Neural progenitor cell (in vitro differentiated cells): ENCODE measurements around the gene CSF2. TPM values are rescaled to one million over a fixed set of nuclear protein-coding genes. Genes with fewer than 3 reads are reported as not detected.

Experiments used
- DNase-seq: peaks from one replicate; pipeline ENCODE4 v3.0.0-alpha.2; 2016; ENCODE audit warnings: low spot score
- H2AFZ ChIP-seq: fragments of 200-600 bp; sonication (generic); replicated peaks from 2 replicates; pipeline ENCODE4 v1.6.1; 2016; ENCODE audit warnings: antibody characterized with exemption
- H3F3A ChIP-seq: fragments of 200-600 bp; sonication (generic); 2 replicates; pipeline ENCODE4 v1.6.1; 2016; ENCODE audit warnings: antibody characterized with exemption, low read depth
- H3K27ac ChIP-seq: fragments of 200-600 bp; sonication (generic); 2 replicates; pipeline ENCODE4 v1.5.1; 2016; ENCODE audit warnings: mild to moderate bottlenecking
- H3K27me3 ChIP-seq: fragments of 200-600 bp; sonication (generic); 2 replicates; pipeline ENCODE4 v1.6.1; 2016; ENCODE audit warnings: mild to moderate bottlenecking, moderate library complexity
- H3K36me3 ChIP-seq: fragments of 200-600 bp; sonication (generic); 2 replicates; pipeline ENCODE4 v1.5.1; 2016
- H3K4me1 ChIP-seq: fragments of 200-600 bp; sonication (generic); 2 replicates; pipeline ENCODE4 v1.6.1; 2016; ENCODE audit warnings: mixed run types
- H3K4me2 ChIP-seq: fragments of 200-600 bp; sonication (generic); 2 replicates; pipeline ENCODE4 v1.6.1; 2016
- H3K4me3 ChIP-seq: fragments of 200-600 bp; sonication (generic); 2 replicates; pipeline ENCODE4 v1.5.1; 2016
- H3K79me2 ChIP-seq: fragments of 200-600 bp; sonication (generic); 2 replicates; pipeline ENCODE4 v1.6.1; 2016; ENCODE audit warnings: low read depth
- H3K9ac ChIP-seq: fragments of 200-600 bp; sonication (generic); 2 replicates; pipeline ENCODE4 v1.6.1; 2016
- H3K9me3 ChIP-seq: fragments of 200-600 bp; sonication (generic); 2 replicates; pipeline ENCODE4 v1.5.1; 2016; ENCODE audit warnings: low read depth
- H4K20me1 ChIP-seq: fragments of 200-600 bp; sonication (generic); 2 replicates; pipeline ENCODE4 v1.6.1; 2016; ENCODE audit warnings: low read depth
- H3K27ac Mint-ChIP-seq: 3 replicates; pipeline ENCODE4 v1.8.0; 2021; ENCODE audit warnings: mixed read lengths
- H3K27me3 Mint-ChIP-seq: 2 replicates; pipeline ENCODE4 v1.8.0; 2022; ENCODE audit warnings: low read depth, mild to moderate bottlenecking, inconsistent platforms, moderate library complexity, mixed read lengths; ENCODE audit not compliant: insufficient read depth
- H3K36me3 Mint-ChIP-seq: 3 replicates; pipeline ENCODE4 v1.8.0; 2021; ENCODE audit warnings: mixed read lengths
- H3K4me1 Mint-ChIP-seq: 3 replicates; pipeline ENCODE4 v1.8.0; 2021; ENCODE audit warnings: mixed read lengths
- H3K4me3 Mint-ChIP-seq: 3 replicates; pipeline ENCODE4 v1.8.0; 2021; ENCODE audit warnings: mild to moderate bottlenecking, moderate library complexity, mixed read lengths
- H3K9me3 Mint-ChIP-seq: 3 replicates; pipeline ENCODE4 v1.8.0; 2020; ENCODE audit warnings: mixed read lengths
- EZH2 ChIP-seq: fragments of 200-600 bp; sonication (generic); IDR thresholded peaks from 2 replicates; pipeline ENCODE4 v1.6.1; 2017; ENCODE audit warnings: antibody characterized with exemption, mild to moderate bottlenecking, moderate library complexity
- EZH2phosphoT487 ChIP-seq: fragments of 200-600 bp; sonication (generic); IDR thresholded peaks from 2 replicates; pipeline ENCODE4 v1.6.1; 2017; ENCODE audit warnings: antibody characterized with exemption
- total RNA-seq: library from RNA; depleted of rRNA; stranded (reverse); fragments of >200 nt; gene quantifications from 2 replicates; pipeline ENCODE4 v1.2.3, GENCODE V29; 2015; ENCODE audit warnings: low replicate concordance
- TF ChIP-seq, protein P1 (sequence below): fragments of 200-600 bp; sonication (generic); IDR thresholded peaks from 2 replicates; pipeline ENCODE4 v1.5.1; 2017; ENCODE audit warnings: antibody characterized with exemption, mild to moderate bottlenecking

The CSF2 gene
- total RNA-seq, 1 donor from 2014 or later: not detected

DNA sequence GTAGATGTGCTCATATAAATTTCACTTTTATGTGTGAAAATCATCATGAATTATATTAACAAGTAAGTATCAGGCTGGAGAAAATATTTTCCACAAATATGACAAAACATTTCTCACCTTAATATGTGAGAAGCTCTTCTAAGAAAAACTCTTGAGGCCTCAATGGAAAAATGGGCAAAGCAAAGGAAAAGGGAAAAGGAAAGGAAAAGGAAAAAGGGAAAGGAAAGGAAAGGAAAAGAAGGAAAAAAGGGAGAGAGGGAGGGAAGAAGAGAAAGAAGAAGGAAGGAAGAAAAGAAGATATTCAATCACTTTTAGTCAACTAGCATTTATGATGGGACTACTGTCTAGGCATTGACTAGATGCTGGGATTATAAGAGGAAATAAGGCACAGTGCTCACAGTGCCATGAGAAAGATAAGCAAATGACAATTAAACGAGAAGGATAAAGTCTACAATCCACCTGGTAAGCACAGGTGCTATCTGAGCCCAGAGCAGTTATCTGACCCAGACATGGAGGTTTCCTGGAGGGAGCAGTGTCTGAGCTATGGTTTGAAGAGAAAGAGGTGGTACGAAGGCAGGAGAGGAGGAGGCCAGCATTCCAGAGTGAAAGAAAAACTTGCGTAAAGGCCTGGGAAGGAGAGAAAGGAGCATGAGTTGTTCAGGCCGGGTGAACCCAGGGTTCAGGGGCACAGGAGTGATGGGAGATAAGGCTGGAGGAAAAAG, 43.8 kb upstream of the CSF2 start:
- Histone ChIP-seq H3F3A (no peaks in the 10 kb centered on the region), H3K27ac (no peak overlapping the region), H3K79me2 (no peaks in the 10 kb centered on the region), H3K9ac (no peak overlapping the region), H3K27me3 (peaks cover 9% of the 10 kb centered on the region), H2AFZ (no peak overlapping the region), H3K4me3 (no peak overlapping the region), H4K20me1 (no peaks in the 10 kb centered on the region), H3K9me3 (no peaks in the 10 kb centered on the region), H3K4me1 (no peaks in the 10 kb centered on the region), H3K4me2 (no peak overlapping the region), H3K36me3 (no peaks in the 10 kb centered on the region)
- DNase-seq: no peak
- Mint-ChIP-seq H3K9me3 (no peaks in the 10 kb centered on the region), H3K4me3 (no peak overlapping the region), H3K27me3 (peaks cover 3% of the 10 kb centered on the region), H3K4me1 (no peaks in the 10 kb centered on the region), H3K36me3 (no peaks in the 10 kb centered on the region), H3K27ac (no peak overlapping the region)
- no peak for TF ChIP-seq EZH2
- TF ChIP-seq, protein P1, sequence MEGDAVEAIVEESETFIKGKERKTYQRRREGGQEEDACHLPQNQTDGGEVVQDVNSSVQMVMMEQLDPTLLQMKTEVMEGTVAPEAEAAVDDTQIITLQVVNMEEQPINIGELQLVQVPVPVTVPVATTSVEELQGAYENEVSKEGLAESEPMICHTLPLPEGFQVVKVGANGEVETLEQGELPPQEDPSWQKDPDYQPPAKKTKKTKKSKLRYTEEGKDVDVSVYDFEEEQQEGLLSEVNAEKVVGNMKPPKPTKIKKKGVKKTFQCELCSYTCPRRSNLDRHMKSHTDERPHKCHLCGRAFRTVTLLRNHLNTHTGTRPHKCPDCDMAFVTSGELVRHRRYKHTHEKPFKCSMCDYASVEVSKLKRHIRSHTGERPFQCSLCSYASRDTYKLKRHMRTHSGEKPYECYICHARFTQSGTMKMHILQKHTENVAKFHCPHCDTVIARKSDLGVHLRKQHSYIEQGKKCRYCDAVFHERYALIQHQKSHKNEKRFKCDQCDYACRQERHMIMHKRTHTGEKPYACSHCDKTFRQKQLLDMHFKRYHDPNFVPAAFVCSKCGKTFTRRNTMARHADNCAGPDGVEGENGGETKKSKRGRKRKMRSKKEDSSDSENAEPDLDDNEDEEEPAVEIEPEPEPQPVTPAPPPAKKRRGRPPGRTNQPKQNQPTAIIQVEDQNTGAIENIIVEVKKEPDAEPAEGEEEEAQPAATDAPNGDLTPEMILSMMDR: no peak
- TF ChIP-seq EZH2phosphoT487: no peak

DNA sequence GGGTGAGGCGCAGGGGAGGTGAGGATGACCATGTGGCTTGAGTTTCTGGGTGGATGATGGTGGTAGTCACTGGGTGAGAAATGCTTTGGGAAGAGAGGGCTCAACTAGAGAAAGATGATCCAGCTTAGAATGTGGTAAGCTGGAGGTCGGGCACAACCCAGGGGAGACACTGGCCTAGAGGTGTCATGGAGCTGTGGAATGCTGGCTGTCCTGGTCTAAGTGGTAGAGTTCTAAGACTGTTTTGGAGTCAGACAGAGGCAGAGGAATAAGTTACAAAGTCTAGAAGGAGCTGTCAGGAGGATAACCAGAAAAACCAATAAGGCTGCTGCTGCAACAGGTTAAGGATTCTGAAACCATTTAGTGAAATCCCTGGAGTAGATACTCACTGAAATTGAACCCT, 43.0 kb upstream of the CSF2 start:
- H2AFZ ChIP-seq: no peak overlapping the region
- H3K4me1 Mint-ChIP-seq: no peaks in the 10 kb centered on the region
- no peaks in the 10 kb centered on the region for H4K20me1 ChIP-seq
- H3K27me3 ChIP-seq: peaks cover 9% of the 10 kb centered on the region
- no peaks in the 10 kb centered on the region for H3K79me2 ChIP-seq
- no peaks in the 10 kb centered on the region for H3F3A ChIP-seq
- no peak overlapping the region for H3K4me3 Mint-ChIP-seq
- no peak overlapping the region for H3K27ac Mint-ChIP-seq
- H3K4me1 ChIP-seq: no peaks in the 10 kb centered on the region
- no peaks in the 10 kb centered on the region for H3K9me3 Mint-ChIP-seq
- H3K27ac ChIP-seq: no peak overlapping the region
- peaks cover 3% of the 10 kb centered on the region for H3K27me3 Mint-ChIP-seq
- H3K36me3 Mint-ChIP-seq: no peaks in the 10 kb centered on the region
- H3K9ac ChIP-seq: no peak overlapping the region
- TF ChIP-seq, protein P1: no peak
- TF ChIP-seq EZH2 (no peak), EZH2phosphoT487 (no peak)
- no peak for DNase-seq
- H3K36me3 ChIP-seq: no peaks in the 10 kb centered on the region
- H3K9me3 ChIP-seq: no peaks in the 10 kb centered on the region
- no peak overlapping the region for H3K4me3 ChIP-seq
- no peak overlapping the region for H3K4me2 ChIP-seq

DNA sequence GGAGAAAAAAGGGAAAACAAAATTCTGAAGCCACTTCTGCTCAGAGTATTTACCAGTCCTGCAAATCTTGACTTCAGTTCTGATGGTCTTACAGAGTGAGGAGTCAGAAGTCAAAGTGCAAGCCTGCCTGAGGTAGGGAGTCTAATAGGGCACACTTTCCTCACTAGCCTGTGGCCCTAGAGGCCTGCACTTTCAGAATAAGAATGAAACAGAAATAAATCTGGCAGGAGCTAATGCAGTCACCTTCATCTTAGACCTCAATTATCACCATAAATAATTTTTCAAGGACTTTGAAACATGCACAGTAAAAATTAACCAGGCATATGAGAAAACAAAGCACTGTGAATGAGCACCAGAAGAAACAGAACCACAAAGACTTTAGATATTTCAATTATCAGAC, 41.4 kb upstream of the CSF2 start:
- H3K4me3 Mint-ChIP-seq: no peak overlapping the region
- no peaks in the 10 kb centered on the region for H3K9me3 Mint-ChIP-seq
- Histone ChIP-seq H3K9ac (no peak overlapping the region), H3K4me2 (no peak overlapping the region), H3K4me3 (no peak overlapping the region), H3K27ac (no peak overlapping the region), H3K4me1 (no peaks in the 10 kb centered on the region), H3K79me2 (no peaks in the 10 kb centered on the region), H4K20me1 (no peaks in the 10 kb centered on the region), H2AFZ (no peak overlapping the region), H3F3A (no peaks in the 10 kb centered on the region), H3K9me3 (no peaks in the 10 kb centered on the region), H3K27me3 (peaks cover 9% of the 10 kb centered on the region), H3K36me3 (no peaks in the 10 kb centered on the region)
- no peak overlapping the region for H3K27ac Mint-ChIP-seq
- peaks cover 2% of the 10 kb centered on the region for H3K27me3 Mint-ChIP-seq
- no peaks in the 10 kb centered on the region for H3K36me3 Mint-ChIP-seq
- no peak for DNase-seq
- TF ChIP-seq EZH2phosphoT487: no peak
- no peak for TF ChIP-seq EZH2
- TF ChIP-seq, protein P1: no peak
- H3K4me1 Mint-ChIP-seq: no peaks in the 10 kb centered on the region
